ENCODE results near the gene ADRA2A. TPM values are rescaled to one million over a fixed set of nuclear protein-coding genes. Genes with fewer than 3 reads are reported as not detected.

ADRA2A gene
- total and polyA plus RNA-seq, 2 experiments from 2014 or later: 1.8 to 1.9 TPM

DNA sequence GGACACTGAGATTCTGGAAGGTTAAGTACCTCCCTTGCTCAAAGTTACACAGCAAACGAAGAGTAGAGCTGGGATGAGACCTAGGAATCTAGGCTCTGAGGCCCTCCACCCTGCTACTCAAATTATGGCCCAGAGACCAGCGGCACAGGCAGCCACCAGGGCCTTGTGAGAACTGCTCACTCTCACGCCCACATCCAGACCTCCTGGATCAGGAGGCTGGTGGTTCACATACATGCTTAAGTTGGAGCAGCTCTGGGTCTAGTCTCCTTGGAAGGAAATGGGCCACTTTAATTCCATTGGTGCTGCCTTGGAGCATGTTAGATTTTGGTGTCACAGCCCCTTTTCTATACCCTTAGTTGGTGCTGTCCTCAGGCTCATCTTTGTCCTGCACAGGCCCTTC is 41.9 kb downstream of the ADRA2A start:
- Histone ChIP-seq H4K20me1 (ENCODE audit: insufficient read depth, poor library complexity, severe bottlenecking) (no peaks in the 10 kb centered on the region), H3K9me3 (ENCODE audit: low read depth) (no peaks in the 10 kb centered on the region), H3K4me1 (ENCODE audit: insufficient read depth) (no peaks in the 10 kb centered on the region), H3K9me2 (replicated peaks; ENCODE audit: insufficient read depth) (no peaks in the 10 kb centered on the region), H3K27me3 (peaks cover 8% of the 10 kb centered on the region), H3K4me3 (no peak overlapping the region), H3K27ac (no peak overlapping the region), H3K79me2 (no peaks in the 10 kb centered on the region), H3K36me3 (replicated peaks; ENCODE audit: insufficient read depth, low read depth) (no peaks in the 10 kb centered on the region), H3K4me2 (no peak overlapping the region), H2AFZ (no peak overlapping the region)
- TF ChIP-seq CTCF (IDR thresholded peaks at IDR 0.05; ENCODE audit: poor library complexity) (no peak), EZH2 (IDR thresholded peaks at IDR 0.05; ENCODE audit: borderline replicate concordance) (no peak), EZH2phosphoT487 (IDR thresholded peaks at IDR 0.05; ENCODE audit: low read depth, severe bottlenecking, unreplicated experiment) (no peak)
- 82% methylated on average over 3 of the region's 3 CpGs for WGBS (ENCODE audit: low lambda C conversion rate, missing lambda C conversion rate)
- no peak for DNase-seq (ENCODE audit: low spot score)

DNA sequence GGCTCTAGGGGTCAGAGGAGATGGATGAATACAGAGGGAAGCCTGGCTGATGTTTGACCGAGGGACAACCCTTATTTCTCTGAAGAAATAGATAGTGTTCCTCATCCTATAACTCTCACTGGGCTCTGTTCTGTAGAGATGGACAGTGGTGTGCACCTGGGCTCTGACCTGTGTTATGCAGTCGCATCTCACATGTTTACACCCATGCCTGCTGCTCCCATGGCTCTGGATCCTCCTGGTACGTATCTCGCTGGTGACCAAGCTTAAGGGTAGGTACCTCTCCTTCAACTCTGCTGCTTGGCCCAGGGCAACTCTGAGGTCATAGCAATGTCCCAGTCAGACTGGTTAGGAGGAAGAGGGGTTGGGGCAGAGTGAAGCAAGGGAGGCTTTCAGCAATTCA is 42.8 kb downstream of the ADRA2A start:
- Histone ChIP-seq H2AFZ (no peak overlapping the region), H4K20me1 (ENCODE audit: insufficient read depth, poor library complexity, severe bottlenecking) (no peaks in the 10 kb centered on the region), H3K9me3 (ENCODE audit: low read depth) (no peaks in the 10 kb centered on the region), H3K4me1 (ENCODE audit: insufficient read depth) (no peaks in the 10 kb centered on the region), H3K4me3 (no peak overlapping the region), H3K4me2 (no peak overlapping the region), H3K27ac (no peak overlapping the region), H3K27me3 (peaks cover 8% of the 10 kb centered on the region), H3K36me3 (replicated peaks; ENCODE audit: insufficient read depth, low read depth) (no peaks in the 10 kb centered on the region), H3K79me2 (no peaks in the 10 kb centered on the region), H3K9me2 (replicated peaks; ENCODE audit: insufficient read depth) (no peaks in the 10 kb centered on the region)
- TF ChIP-seq EZH2 (IDR thresholded peaks at IDR 0.05; ENCODE audit: borderline replicate concordance) (no peak), CTCF (IDR thresholded peaks at IDR 0.05; ENCODE audit: poor library complexity) (no peak), EZH2phosphoT487 (IDR thresholded peaks at IDR 0.05; ENCODE audit: low read depth, severe bottlenecking, unreplicated experiment) (no peak)
- WGBS (ENCODE audit: low lambda C conversion rate, missing lambda C conversion rate): 91% methylated on average over 4 of the region's 4 CpGs
- no peak for DNase-seq (ENCODE audit: low spot score)

- DNase-seq (ENCODE audit: low spot score): no peak
- Histone ChIP-seq H2AFZ (no peak overlapping the region), H3K9me3 (ENCODE audit: low read depth) (no peaks in the 10 kb centered on the region), H3K4me1 (ENCODE audit: insufficient read depth) (no peaks in the 10 kb centered on the region), H3K36me3 (replicated peaks; ENCODE audit: insufficient read depth, low read depth) (no peaks in the 10 kb centered on the region), H3K4me3 (no peak overlapping the region), H3K27me3 (peaks cover 20% of the 10 kb centered on the region), H3K79me2 (no peaks in the 10 kb centered on the region), H3K4me2 (no peak overlapping the region), H3K27ac (no peak overlapping the region), H3K9me2 (replicated peaks; ENCODE audit: insufficient read depth) (no peaks in the 10 kb centered on the region), H4K20me1 (ENCODE audit: insufficient read depth, poor library complexity, severe bottlenecking) (no peaks in the 10 kb centered on the region)
- TF ChIP-seq EZH2phosphoT487 (IDR thresholded peaks at IDR 0.05; ENCODE audit: low read depth, severe bottlenecking, unreplicated experiment) (no peak), CTCF (IDR thresholded peaks at IDR 0.05; ENCODE audit: poor library complexity) (no peak), EZH2 (IDR thresholded peaks at IDR 0.05; ENCODE audit: borderline replicate concordance) (no peak)
These were observed 45.3 kb downstream of the ADRA2A start for GRCh38 chr10:111122127-111122526.

DNA sequence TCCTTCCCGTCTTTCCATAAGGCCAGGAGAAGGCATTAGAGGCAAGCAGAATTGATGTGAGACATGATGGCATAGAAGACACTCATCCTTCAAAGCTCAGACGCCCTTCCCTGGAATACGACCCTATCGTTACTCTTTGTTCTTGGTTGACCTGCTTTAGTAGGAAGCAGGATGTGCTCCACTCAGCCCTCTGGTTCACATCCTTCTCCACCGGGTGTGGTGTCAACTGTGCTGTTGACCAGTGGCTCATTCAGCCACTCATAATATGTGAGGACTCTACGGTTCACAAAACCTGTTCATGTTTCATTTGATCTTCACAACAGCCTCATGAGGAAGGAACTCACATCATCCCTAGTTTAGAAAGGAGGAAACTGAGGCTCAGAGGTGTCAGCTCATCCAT is 47.1 kb downstream of the ADRA2A start:
- no peak overlapping the region for H3K4me3 ChIP-seq
- peaks cover 26% of the 10 kb centered on the region for H3K27me3 ChIP-seq
- no peak overlapping the region for H2AFZ ChIP-seq
- H3K9me2 ChIP-seq (replicated peaks; ENCODE audit: insufficient read depth): no peaks in the 10 kb centered on the region
- TF ChIP-seq EZH2 (IDR thresholded peaks at IDR 0.05; ENCODE audit: borderline replicate concordance) (no peak), EZH2phosphoT487 (IDR thresholded peaks at IDR 0.05; ENCODE audit: low read depth, severe bottlenecking, unreplicated experiment) (no peak), CTCF (IDR thresholded peaks at IDR 0.05; ENCODE audit: poor library complexity) (no peak)
- H3K4me2 ChIP-seq: no peak overlapping the region
- DNase-seq (ENCODE audit: low spot score): no peak
- H3K79me2 ChIP-seq: no peaks in the 10 kb centered on the region
- no peaks in the 10 kb centered on the region for H4K20me1 ChIP-seq (ENCODE audit: insufficient read depth, poor library complexity, severe bottlenecking)
- H3K4me1 ChIP-seq (ENCODE audit: insufficient read depth): no peaks in the 10 kb centered on the region
- no peaks in the 10 kb centered on the region for H3K9me3 ChIP-seq (ENCODE audit: low read depth)
- WGBS (ENCODE audit: low lambda C conversion rate, missing lambda C conversion rate): 95% methylated on average over 6 of the region's 6 CpGs
- H3K36me3 ChIP-seq (replicated peaks; ENCODE audit: insufficient read depth, low read depth): no peaks in the 10 kb centered on the region
- H3K27ac ChIP-seq: no peak overlapping the region
